Keratinocyte (primary cell): Measurements from ENCODE around the gene RNF145. TPM values are rescaled to one million over a fixed set of nuclear protein-coding genes. Genes with fewer than 3 reads are reported as not detected.
A peak's percentile ranks its signal among the peaks of the same experiment; 100 is the strongest.

Experiments
- DNase-seq: peaks from one replicate; pipeline ENCODE4 v3.0.0-alpha.2; 2011; ENCODE audit warnings: low read depth, missing footprints, low spot score
- FAIRE-seq: peaks from 2 replicates; lab custom pipeline; 2011; peaks lifted over from hg19 to GRCh38; lab: Jason Lieb, UNC
- H2AFZ ChIP-seq: 2 replicates; pipeline ENCODE4 v1.6.0; 2012; ENCODE audit warnings: low read length, control low read depth, inconsistent platforms; ENCODE audit not compliant: control insufficient read depth
- H3K27ac ChIP-seq: 2 replicates; pipeline ENCODE4 v1.5.1; 2011; ENCODE audit warnings: low read length; ENCODE audit not compliant: control insufficient read depth, insufficient read depth
- H3K27me3 ChIP-seq: 3 replicates; pipeline ENCODE4 v1.6.0; 2011; ENCODE audit warnings: low read length; ENCODE audit not compliant: control insufficient read depth, insufficient read depth; ENCODE audit errors: extremely low read depth
- H3K36me3 ChIP-seq, 2 experiments: 2 replicates in 1 of 2; 3 replicates in 1 of 2; pipeline ENCODE4 v1.5.1; 2011; ENCODE audit warnings: low read length in 2 of 2, mild to moderate bottlenecking in 1 of 2; ENCODE audit not compliant: control insufficient read depth in 2 of 2, insufficient read depth in 2 of 2; ENCODE audit errors: extremely low read depth in 1 of 2
- H3K4me1 ChIP-seq: 3 replicates; pipeline ENCODE4 v1.5.1; 2011; ENCODE audit warnings: low read length; ENCODE audit not compliant: control insufficient read depth, insufficient read depth; ENCODE audit errors: extremely low read depth
- H3K4me2 ChIP-seq: 3 replicates; pipeline ENCODE4 v1.6.0; 2011; ENCODE audit warnings: low read depth, low read length; ENCODE audit not compliant: control insufficient read depth, insufficient read depth; ENCODE audit errors: extremely low read depth
- H3K4me3 ChIP-seq, 3 experiments: fragments of 200-600 bp in 1 of 3; sonication (generic) in 1 of 3; 2 replicates in 2 of 3; 3 replicates in 1 of 3; pipeline ENCODE4 v1.5.1; 2011 to 2016; ENCODE audit warnings: low read length in 3 of 3, mild to moderate bottlenecking in 3 of 3, control low read depth in 2 of 3, inconsistent platforms in 1 of 3, low read depth in 1 of 3, mixed read lengths in 1 of 3, mixed run types in 1 of 3, moderate library complexity in 1 of 3; ENCODE audit not compliant: control insufficient read depth in 2 of 3, insufficient read depth in 2 of 3; ENCODE audit errors: extremely low read depth in 1 of 3
- H3K79me2 ChIP-seq: 2 replicates; pipeline ENCODE4 v1.6.0; 2012; ENCODE audit warnings: low read length; ENCODE audit not compliant: control insufficient read depth, insufficient read depth
- H3K9ac ChIP-seq: 3 replicates; pipeline ENCODE4 v1.6.0; 2011; ENCODE audit warnings: low read length; ENCODE audit not compliant: control insufficient read depth, insufficient read depth; ENCODE audit errors: extremely low read depth
- H3K9me1 ChIP-seq: 3 replicates; pipeline ENCODE4 v1.6.0; 2011; ENCODE audit warnings: low read length; ENCODE audit not compliant: control insufficient read depth, insufficient read depth; ENCODE audit errors: extremely low read depth
- H3K9me3 ChIP-seq: 2 replicates; pipeline ENCODE4 v1.5.1; 2012; ENCODE audit warnings: low read depth, low read length; ENCODE audit not compliant: control insufficient read depth
- H4K20me1 ChIP-seq: 3 replicates; pipeline ENCODE4 v1.6.0; 2011; ENCODE audit warnings: low read length; ENCODE audit not compliant: control insufficient read depth, insufficient read depth; ENCODE audit errors: extremely low read depth
- EZH2 ChIP-seq: IDR thresholded peaks from one replicate; pipeline ENCODE4 v1.6.1; 2012; ENCODE audit warnings: inconsistent platforms, mild to moderate bottlenecking, low read length, moderate library complexity
- dilution Hi-C: fragments of 300-500 bp; cut with MboI; formaldehyde crosslinking; loops from one replicate; pipeline ENCODE4 v1.7.0; 2020; ENCODE audit warnings: low sequenced_read_pairs; ENCODE audit not compliant: extremely low pct_ligation_motif_present
- polyA plus RNA-seq, 5 experiments: library from polyadenylated mRNA; depleted of rRNA in 3 of 5; stranded (reverse) in 3 of 5; stranded (forward) in 1 of 5; unstranded in 1 of 5; fragments of >200 nt; gene quantifications; 1 replicate in 1 of 5; 2 replicates in 3 of 5; 3 replicates in 1 of 5; pipeline versions ENCODE4 v1.2.1 to v1.2.3, GENCODE V29; 2011 to 2012; ENCODE audit warnings: missing spikeins in 2 of 5, low read depth in 1 of 5, low replicate concordance in 1 of 5
- TF ChIP-seq, protein P1 (sequence below), 3 experiments: IDR thresholded peaks in 1 of 3; conservative IDR thresholded peaks in 1 of 3; optimal IDR thresholded peaks in 1 of 3; 2 replicates in 2 of 3; 3 replicates in 1 of 3; pipeline versions ENCODE3 to v1.5.1; 2011; ENCODE audit warnings: low read length in 3 of 3, mild to moderate bottlenecking in 3 of 3, moderate library complexity in 2 of 3, control low read depth in 1 of 3, inconsistent platforms in 1 of 3; ENCODE audit not compliant: insufficient read depth in 2 of 3; ENCODE audit errors: extremely low read depth in 1 of 3

Gene RNF145
- polyA plus RNA-seq, 1 donor (not counting 4 experiments of a cell fraction or from before 2014, with no cell fraction given), result 78.6 TPM

DNA sequence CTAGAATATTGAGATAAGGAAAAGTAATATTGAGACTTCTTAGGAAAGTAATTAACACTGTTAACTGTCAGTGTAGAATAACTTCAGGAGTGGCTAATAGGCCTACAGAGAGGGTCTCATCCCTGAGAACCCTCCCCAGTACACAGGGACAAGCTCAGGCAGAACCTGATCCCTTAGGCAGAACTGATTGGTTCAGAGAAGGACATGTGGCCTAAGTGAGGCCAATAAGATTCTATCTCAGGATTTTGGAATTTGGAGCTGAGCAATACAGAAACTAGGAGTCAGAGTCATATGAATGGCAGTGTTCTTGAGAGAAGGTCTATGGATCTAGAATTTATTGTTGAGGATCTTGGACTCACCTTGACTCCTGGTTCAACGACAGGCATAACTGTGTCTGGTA lies 42.8 kb upstream of the RNF145 start:
- Histone ChIP-seq H3K9me1 (no peaks in the 10 kb centered on the region), H4K20me1 (no peaks in the 10 kb centered on the region), H3K27ac (no peak overlapping the region), H3K27me3 (no peaks in the 10 kb centered on the region), H3K9me3 (no peaks in the 10 kb centered on the region), H3K4me1 (peaks cover 6% of the 10 kb centered on the region), H2AFZ (no peak overlapping the region), H3K9ac (no peak overlapping the region), H3K79me2 (no peaks in the 10 kb centered on the region), H3K4me3 (no peak overlapping the region), H3K4me2 (no peak overlapping the region), H3K36me3 (no peaks in the 10 kb centered on the region)
- no peak for DNase-seq
- TF ChIP-seq, protein P1, sequence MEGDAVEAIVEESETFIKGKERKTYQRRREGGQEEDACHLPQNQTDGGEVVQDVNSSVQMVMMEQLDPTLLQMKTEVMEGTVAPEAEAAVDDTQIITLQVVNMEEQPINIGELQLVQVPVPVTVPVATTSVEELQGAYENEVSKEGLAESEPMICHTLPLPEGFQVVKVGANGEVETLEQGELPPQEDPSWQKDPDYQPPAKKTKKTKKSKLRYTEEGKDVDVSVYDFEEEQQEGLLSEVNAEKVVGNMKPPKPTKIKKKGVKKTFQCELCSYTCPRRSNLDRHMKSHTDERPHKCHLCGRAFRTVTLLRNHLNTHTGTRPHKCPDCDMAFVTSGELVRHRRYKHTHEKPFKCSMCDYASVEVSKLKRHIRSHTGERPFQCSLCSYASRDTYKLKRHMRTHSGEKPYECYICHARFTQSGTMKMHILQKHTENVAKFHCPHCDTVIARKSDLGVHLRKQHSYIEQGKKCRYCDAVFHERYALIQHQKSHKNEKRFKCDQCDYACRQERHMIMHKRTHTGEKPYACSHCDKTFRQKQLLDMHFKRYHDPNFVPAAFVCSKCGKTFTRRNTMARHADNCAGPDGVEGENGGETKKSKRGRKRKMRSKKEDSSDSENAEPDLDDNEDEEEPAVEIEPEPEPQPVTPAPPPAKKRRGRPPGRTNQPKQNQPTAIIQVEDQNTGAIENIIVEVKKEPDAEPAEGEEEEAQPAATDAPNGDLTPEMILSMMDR (optimal IDR thresholded peaks at IDR 0.05 in 1 of 3, IDR thresholded peaks at IDR 0.05 in 1 of 3, conservative IDR thresholded peaks at IDR 0.05 in 1 of 3; ENCODE audit: extremely low read depth in 1 of 3, insufficient read depth in 2 of 3, low read length in 3 of 3), result no peak
- no peak for TF ChIP-seq EZH2
- dilution Hi-C loops, result no loop called here
- FAIRE-seq, result no peak

DNA sequence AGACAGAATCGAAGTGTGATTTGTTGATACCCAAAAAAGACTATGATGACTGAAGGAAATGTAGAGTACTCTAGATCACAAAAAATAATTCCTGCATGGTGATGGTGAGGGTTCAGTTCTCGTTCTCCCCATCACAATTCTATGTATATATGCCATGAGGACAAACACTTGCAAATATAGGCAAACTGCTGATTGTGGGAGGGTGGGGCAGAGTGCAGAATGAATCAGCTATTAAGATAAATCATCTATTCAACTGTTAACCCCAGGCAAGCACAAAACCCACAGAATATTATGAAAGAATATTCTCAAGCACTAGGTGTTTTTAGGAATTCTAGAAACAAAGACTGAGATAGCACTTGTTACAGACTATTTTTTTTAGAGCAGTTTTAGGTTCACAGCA lies 39.8 kb upstream of the RNF145 start:
- dilution Hi-C loops, result no loop called here
- Histone ChIP-seq H3K79me2 (no peaks in the 10 kb centered on the region), H2AFZ (no peak overlapping the region), H4K20me1 (no peaks in the 10 kb centered on the region), H3K9me3 (no peaks in the 10 kb centered on the region), H3K36me3 (no peaks in the 10 kb centered on the region), H3K4me3 (no peak overlapping the region), H3K9ac (no peak overlapping the region), H3K27me3 (no peaks in the 10 kb centered on the region), H3K4me2 (no peak overlapping the region), H3K4me1 (peaks cover 6% of the 10 kb centered on the region), H3K9me1 (no peaks in the 10 kb centered on the region), H3K27ac (no peak overlapping the region)
- no peak for DNase-seq
- FAIRE-seq, result peak; percentile 9
- no peak for TF ChIP-seq EZH2
- TF ChIP-seq, protein P1 (optimal IDR thresholded peaks at IDR 0.05 in 1 of 3, IDR thresholded peaks at IDR 0.05 in 1 of 3, conservative IDR thresholded peaks at IDR 0.05 in 1 of 3; ENCODE audit: extremely low read depth in 1 of 3, insufficient read depth in 2 of 3, low read length in 3 of 3), result no peak
